Measurements from ENCODE around the gene NDUFC2. TPM values are rescaled to one million over a fixed set of nuclear protein-coding genes. Genes with fewer than 3 reads are reported as not detected.
"Not testable (repeated sequence)": the region's sequence is repeated elsewhere in the genome, so short reads cannot be mapped to it uniquely, and the experiment has no call there.

NDUFC2 gene
- total and polyA plus RNA-seq, 2 donors (not counting 1 experiment from before 2014, with no cell fraction given), result 49.0 to 65.0 TPM

GRCh38 chr11:78085972-78086371, 6.3 kb upstream of the NDUFC2 start:
- no peaks in the 10 kb centered on the region for H3K4me1 ChIP-seq (ENCODE audit: control insufficient read depth in 2 of 2, insufficient read depth in 2 of 2, low read length in 2 of 2)
- ChIA-PET CTCF (interaction anchor here (1.0 to 1.7 kb wide), 2 partner anchors 44 to 478 kb away, joined by 3 to 5 read pairs; no protein-coding TSS in a partner anchor), POLR2A (no interaction called here)
- DNase-seq, result no peak
- Mint-ChIP-seq H3K9me3 (ENCODE audit: insufficient read depth) (no peaks in the 10 kb centered on the region), H3K27me3 (no peaks in the 10 kb centered on the region), H3K4me3 (no peak overlapping the region), H3K4me1 (peaks cover 4% of the 10 kb centered on the region), H3K27ac (no peak overlapping the region)
- TF ChIP-seq EZH2 (IDR thresholded peaks at IDR 0.05; ENCODE audit: borderline replicate concordance, insufficient read depth, low read depth, low read length, poor library complexity, severe bottlenecking), result no peak
- TF ChIP-seq CTCF (IDR thresholded peaks at IDR 0.05), result no peak
- H3K36me3 ChIP-seq (replicated peaks in 1 of 2; ENCODE audit: control extremely low read depth in 1 of 2, control insufficient read depth in 1 of 2, extremely low read depth in 1 of 2, insufficient read depth in 2 of 2, low read length in 1 of 2), result no peaks in the 10 kb centered on the region
- no peaks in the 10 kb centered on the region for H4K20me1 ChIP-seq (ENCODE audit: control insufficient read depth, insufficient read depth, low read length, poor library complexity, severe bottlenecking)
- no peak overlapping the region for H3K27ac ChIP-seq (ENCODE audit: low read length in 2 of 2)
- no peaks in the 10 kb centered on the region for H3K79me2 ChIP-seq (ENCODE audit: control insufficient read depth, insufficient read depth, low read length)
- no peak for ATAC-seq (ENCODE audit: low read depth)
- H3K4me3 ChIP-seq (ENCODE audit: control extremely low read depth in 1 of 5, extremely low read depth in 1 of 5, insufficient read depth in 1 of 5, low read depth in 2 of 5, low read length in 4 of 5), result no peak overlapping the region
- H3K27me3 ChIP-seq (replicated peaks in 1 of 4; ENCODE audit: control extremely low read depth in 1 of 4, control insufficient read depth in 3 of 4, insufficient read depth in 4 of 4, low read length in 3 of 4), result no peaks in the 10 kb centered on the region
- intact Hi-C loops (cut with micrococcal nuclease), result no loop called here
- no CpG with 5 or more reads among the region's 3 CpGs for WGBS (ENCODE audit: insufficient coverage)
- no peak overlapping the region for H3K4me2 ChIP-seq (replicated peaks; ENCODE audit: low read depth, low read length, poor library complexity, severe bottlenecking)
- H3K9ac ChIP-seq (ENCODE audit: low read length), result no peak overlapping the region
- no peaks in the 10 kb centered on the region for H3K9me3 ChIP-seq (ENCODE audit: control extremely low read depth in 1 of 3, control insufficient read depth in 2 of 3, insufficient read depth in 1 of 3, low read length in 2 of 3)
- no peak overlapping the region for H2AFZ ChIP-seq (ENCODE audit: insufficient read depth, low read depth, low read length, poor library complexity, severe bottlenecking)

- H3K4me3 Mint-ChIP-seq; H3K4me1 ChIP-seq (ENCODE audit: control insufficient read depth in 2 of 2, insufficient read depth in 2 of 2, low read length in 2 of 2); H2AFZ ChIP-seq (ENCODE audit: insufficient read depth, low read depth, low read length, poor library complexity, severe bottlenecking); ATAC-seq (ENCODE audit: low read depth); H3K9me3 Mint-ChIP-seq (ENCODE audit: insufficient read depth); H3K27me3 ChIP-seq (replicated peaks in 1 of 4; ENCODE audit: control extremely low read depth in 1 of 4, control insufficient read depth in 3 of 4, insufficient read depth in 4 of 4, low read length in 3 of 4); H3K36me3 ChIP-seq (replicated peaks in 1 of 2; ENCODE audit: control extremely low read depth in 1 of 2, control insufficient read depth in 1 of 2, extremely low read depth in 1 of 2, insufficient read depth in 2 of 2, low read length in 1 of 2); H3K9ac ChIP-seq (ENCODE audit: low read length); intact Hi-C loops (cut with micrococcal nuclease); H3K27me3 Mint-ChIP-seq; H3K79me2 ChIP-seq (ENCODE audit: control insufficient read depth, insufficient read depth, low read length); H3K27ac Mint-ChIP-seq; H3K9me3 ChIP-seq (ENCODE audit: control extremely low read depth in 1 of 3, control insufficient read depth in 2 of 3, insufficient read depth in 1 of 3, low read length in 2 of 3); H3K27ac ChIP-seq (ENCODE audit: low read length in 2 of 2); DNase-seq; CTCF ChIA-PET; H3K4me2 ChIP-seq (replicated peaks; ENCODE audit: low read depth, low read length, poor library complexity, severe bottlenecking); H3K4me3 ChIP-seq (ENCODE audit: control extremely low read depth in 1 of 5, extremely low read depth in 1 of 5, insufficient read depth in 1 of 5, low read depth in 2 of 5, low read length in 4 of 5); POLR2A ChIA-PET; H4K20me1 ChIP-seq (ENCODE audit: control insufficient read depth, insufficient read depth, low read length, poor library complexity, severe bottlenecking): not testable (repeated sequence)
- H3K4me1 Mint-ChIP-seq, result peaks cover 14% of the 10 kb centered on the region
- WGBS (ENCODE audit: insufficient coverage), result 98% methylated on average over 8 of the region's 8 CpGs
Observed at GRCh38 chr11:78084506-78084905, 4.8 kb upstream of the NDUFC2 start.

Data from B cell (primary cell).